ENCODE results near the gene ORM1.

ORM1 gene

GRCh38 chr9:114367366-114367765 lies 44.5 kb downstream of the ORM1 start:
- DNase-seq (ENCODE audit: low read depth) = no peak

GRCh38 chr9:114367772-114368569 lies 45.1 kb downstream of the ORM1 start:
- DNase-seq (ENCODE audit: low read depth) = no peak

- no peak for DNase-seq (ENCODE audit: low read depth)
Observed at GRCh38 chr9:114369216-114370130, 46.6 kb downstream of the ORM1 start.

GRCh38 chr9:114370251-114370967 lies 47.5 kb downstream of the ORM1 start:
- DNase-seq (ENCODE audit: low read depth) = no peak

- DNase-seq (ENCODE audit: low read depth) = no peak
Observed at GRCh38 chr9:114370968-114371320, 48.0 kb downstream of the ORM1 start.

GRCh38 chr9:114371343-114371944 lies 48.5 kb downstream of the ORM1 start:
- no peak for DNase-seq (ENCODE audit: low read depth)

GRCh38 chr9:114371973-114372917 lies 49.3 kb downstream of the ORM1 start:
- peak; percentile 83 for DNase-seq (ENCODE audit: low read depth)

- DNase-seq (ENCODE audit: low read depth) = peak; percentile 93
Observed at GRCh38 chr9:114372921-114373448, 50.1 kb downstream of the ORM1 start.

GRCh38 chr9:114373960-114374730 lies 51.2 kb downstream of the ORM1 start:
- no peak for DNase-seq (ENCODE audit: low read depth)

GRCh38 chr9:114374936-114375335 lies 52.0 kb downstream of the ORM1 start:
- DNase-seq (ENCODE audit: low read depth) = no peak

- DNase-seq (ENCODE audit: low read depth) = no peak
Observed at GRCh38 chr9:114375386-114376175, 52.7 kb downstream of the ORM1 start.

Measured in CMK (cell line).